HT-29 (cell line): ENCODE data around the gene NMT2. TPM values are rescaled to one million over a fixed set of nuclear protein-coding genes. Genes with fewer than 3 reads are reported as not detected.

Experiments used
- DNase-seq: peaks from one replicate; pipeline ENCODE4 v3.0.0-alpha.2; 2015; ENCODE audit warnings: low spot score
- small RNA-seq: library from RNA; depleted of rRNA; stranded (forward); fragments of <200 nt; gene quantifications from one replicate; pipeline ENCODE3, GENCODE V24; 2014
- total RNA-seq: library from RNA; depleted of rRNA; stranded (reverse); fragments of >200 nt; shearing (Covaris generic); gene quantifications from 2 replicates; pipeline ENCODE4 v1.2.3, GENCODE V29; 2014; rRNA removed

NMT2 gene
- total RNA-seq, 1 experiment from 2014 or later: 4.4 TPM

- DNase-seq: no peak
These were observed 75.6 kb downstream of the NMT2 start for GRCh38 chr10:15092855-15093408.

DNA sequence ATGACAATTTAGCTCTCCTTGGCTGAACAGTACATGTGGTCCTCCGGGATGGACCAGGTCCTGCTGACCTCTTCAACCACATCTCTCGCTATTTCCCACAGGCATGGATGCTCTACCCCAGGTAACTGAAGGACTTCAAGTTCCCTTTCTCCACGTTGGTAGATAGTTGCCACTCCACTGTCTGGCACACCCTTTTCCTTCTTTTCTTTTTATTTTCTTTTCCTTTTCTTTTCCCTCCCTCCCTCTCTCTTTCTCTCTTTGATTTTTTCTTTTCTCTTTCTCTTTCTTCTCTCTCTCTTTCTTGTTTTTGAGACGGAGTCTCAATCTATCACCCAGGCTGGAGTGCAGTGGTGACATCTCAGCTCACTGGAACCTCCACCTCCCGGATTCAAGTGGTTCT lies 77.1 kb downstream of the NMT2 start:
- DNase-seq: no peak

DNA sequence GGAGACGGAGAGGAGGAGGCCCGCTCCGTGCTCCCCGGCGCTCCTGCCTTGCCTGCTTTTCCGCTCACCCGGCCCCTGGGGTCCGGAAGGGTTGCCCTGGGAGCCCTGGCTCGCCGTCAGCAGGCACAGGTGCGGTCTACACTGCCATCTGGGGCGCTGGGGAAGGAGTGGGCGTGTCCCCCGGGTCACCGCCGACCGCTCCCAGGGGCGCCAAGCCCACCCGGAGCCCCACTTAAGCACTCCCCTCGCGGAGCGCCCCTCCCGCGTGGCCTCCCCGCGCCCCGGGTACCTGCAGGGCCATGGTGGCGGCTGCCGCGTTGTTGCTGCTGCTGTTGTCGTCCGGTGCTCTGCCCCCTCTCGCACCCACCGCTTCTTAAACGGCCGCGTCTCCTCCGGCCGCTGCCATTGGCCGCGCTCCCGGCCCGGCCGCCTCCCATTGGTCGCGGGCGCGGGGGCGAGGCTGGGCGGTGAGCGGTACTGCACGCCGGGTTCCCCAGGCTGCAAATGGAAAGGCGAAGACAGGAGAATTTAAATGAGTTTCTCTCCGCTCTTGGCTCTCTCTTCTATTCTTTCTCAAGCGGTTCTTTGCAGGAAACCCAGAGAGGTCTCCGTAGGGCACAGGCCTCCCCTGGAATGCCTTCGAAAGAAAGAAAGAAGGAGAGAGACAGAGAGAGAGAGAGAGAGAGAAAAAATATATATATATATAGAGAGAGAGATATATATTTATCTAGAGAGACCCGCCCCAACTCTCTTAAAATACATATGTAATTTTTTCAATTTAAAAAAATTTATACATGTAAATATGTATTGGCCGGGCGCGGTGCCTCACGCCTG lies 79.8 kb downstream of the NMT2 start, which contains the start of gene ACBD7:
Gene ACBD7, minus strand, starts transcription at position 349 of the 834 bp plus-strand sequence. Its CDS starts 48 bp downstream, at position 301.
- peak; percentile 80 for DNase-seq

DNA sequence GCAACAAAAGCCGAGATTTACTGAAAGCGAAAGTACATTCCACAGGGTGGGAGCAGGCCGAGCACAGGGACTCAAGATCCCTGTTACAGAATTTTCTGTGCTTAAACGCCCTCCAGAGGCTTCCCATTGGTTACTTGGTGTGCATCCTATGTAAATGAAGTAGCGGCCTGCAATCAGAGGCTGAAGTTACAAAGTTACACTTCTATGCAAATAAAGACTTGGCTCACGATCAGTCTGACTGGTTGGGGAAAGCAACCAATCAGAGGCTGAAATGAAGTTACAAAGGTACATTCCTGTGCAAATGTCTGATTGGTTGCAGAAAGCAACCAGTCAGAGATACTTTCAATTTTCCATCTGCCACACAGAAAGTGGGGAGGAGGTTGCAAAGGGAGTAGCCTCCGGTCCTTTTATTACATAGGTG lies 84.0 kb downstream of the NMT2 start:
- peak; percentile 85 for DNase-seq

DNA sequence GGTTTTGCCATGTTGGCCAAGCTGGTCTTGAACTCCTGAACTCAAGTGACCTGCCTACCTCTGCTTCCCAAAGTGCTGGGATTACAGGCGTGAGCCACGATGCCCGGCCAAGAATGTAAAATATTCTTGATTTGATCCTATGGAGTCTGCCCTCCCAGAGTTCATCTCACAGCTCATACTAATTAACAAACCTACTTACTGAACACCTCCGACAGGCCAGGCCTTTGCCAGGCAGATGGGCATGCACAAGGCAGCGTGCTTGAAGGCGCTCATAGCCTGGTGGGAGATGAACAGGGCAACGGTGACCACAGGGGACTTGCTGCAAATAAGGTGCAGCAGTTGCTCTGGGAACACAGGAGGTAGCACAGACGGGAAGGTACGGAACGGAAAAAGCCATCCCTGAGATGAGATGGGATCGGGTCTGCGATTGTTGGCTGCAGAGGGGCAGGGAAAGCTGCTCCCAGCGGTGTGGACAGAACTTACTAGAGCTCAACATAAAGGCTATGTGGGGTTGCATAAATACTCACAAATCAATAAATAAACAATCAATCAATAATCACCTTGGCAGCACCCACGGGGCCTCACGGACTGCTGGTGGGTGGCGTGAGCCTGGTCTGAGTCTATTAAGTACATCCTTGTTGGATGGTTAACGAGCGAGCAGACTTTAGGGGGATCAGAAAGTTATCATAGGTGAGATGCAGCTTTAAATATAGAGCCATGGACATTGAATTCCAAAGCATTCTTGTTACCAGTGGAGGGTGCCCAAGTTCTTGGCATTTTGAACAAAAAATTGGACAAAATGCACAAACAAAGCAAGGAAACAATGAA lies 84.6 kb downstream of the NMT2 start:
- DNase-seq: no peak

DNA sequence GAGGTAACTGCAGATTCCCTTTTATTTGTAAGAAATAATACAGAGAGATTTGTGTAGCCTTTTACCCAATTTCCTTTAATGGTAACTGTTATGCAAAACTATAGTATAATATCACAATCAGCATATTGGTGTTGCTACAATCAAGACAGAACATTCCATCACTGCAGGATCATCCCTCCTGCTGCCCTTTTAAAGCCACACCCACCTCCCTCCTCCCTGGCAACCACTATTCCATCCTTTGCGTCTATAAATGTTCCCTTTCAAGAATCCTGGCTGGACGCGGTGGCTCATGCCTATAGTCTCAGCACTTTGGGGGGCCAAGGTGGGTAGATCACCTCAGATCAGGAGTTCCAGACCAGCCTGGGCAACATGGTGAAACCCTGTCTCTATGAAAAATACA lies 93.1 kb downstream of the NMT2 start:
- DNase-seq: no peak

DNA sequence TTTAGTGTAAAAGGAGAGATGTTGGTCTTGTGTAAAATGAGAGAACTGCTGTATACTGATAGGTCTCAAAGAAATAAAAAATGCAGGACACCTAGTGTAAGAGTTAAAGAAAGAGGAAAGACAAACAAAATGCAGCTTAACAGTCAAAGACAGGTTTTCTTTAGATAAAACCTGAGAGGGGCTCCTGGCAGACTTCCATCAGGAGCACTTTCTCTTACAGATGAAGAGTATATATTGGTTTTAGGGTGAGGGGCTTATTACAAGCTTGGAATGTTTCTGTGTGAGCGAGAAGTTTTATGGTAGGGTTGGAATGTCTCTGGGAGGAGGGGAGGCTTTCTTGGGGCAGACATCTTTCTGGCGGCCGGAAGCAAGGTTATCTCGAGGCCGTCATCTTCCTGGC lies 96.1 kb downstream of the NMT2 start:
- DNase-seq: no peak

GRCh38 chr10:15069230-15069629 lies 99.3 kb downstream of the NMT2 start:
- peak; percentile 9 for DNase-seq

GRCh38 chr10:15068802-15069201 lies 99.7 kb downstream of the NMT2 start:
- no peak for DNase-seq

DNA sequence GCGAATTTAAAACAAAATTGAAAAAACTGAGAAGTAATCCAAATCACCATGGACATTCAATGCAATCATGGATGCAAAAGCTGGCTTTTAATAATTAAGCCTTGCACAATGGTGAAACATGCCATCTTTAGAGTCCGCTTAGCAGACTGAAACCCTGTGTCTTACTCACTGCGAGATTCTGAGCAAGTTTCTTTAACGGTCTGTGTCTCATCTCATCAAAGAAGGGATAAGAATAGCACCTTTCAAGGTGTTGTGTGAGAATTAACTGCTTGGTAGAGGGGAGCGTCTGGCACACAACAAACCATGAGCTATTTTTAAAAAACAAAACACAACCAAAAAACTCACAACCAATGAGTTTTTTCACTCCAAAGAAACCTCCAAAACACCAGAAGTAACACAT lies 101.3 kb downstream of the NMT2 start:
- no peak for DNase-seq

- no peak for DNase-seq
These were observed 107.9 kb downstream of the NMT2 start for GRCh38 chr10:15060638-15061037.

- no peak for DNase-seq
These were observed 108.6 kb downstream of the NMT2 start for GRCh38 chr10:15059914-15060313.

DNA sequence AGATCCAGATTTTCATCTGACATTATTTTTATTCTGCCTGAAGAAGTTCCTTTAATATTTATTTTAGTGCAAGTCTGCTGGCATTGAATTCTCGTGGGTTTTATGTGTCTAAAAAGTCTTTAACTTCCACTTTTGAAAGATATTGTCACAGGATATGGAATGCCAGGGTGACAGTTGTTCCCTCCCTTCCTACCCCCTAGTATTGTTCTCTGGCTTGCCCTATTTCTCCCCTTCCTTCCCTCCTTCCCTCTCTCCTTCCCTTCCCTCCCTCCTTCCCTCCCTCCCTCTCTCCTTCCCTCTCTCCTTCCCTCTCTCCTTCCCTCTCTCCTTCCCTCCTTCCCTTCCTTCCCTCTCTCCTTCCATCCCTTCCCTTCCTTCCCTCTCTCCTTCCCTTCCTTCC lies 109.8 kb downstream of the NMT2 start:
- no peak for DNase-seq

Small RNAs within 50 kb of the gene (small RNA-seq; reads per million reads assigned to genes)
- gene AL590365.1: not detected

Other genes starting within 250 kb of the NMT2 start
- 6.7 and 8.6 TPM in 2 replicates for gene DCLRE1C, start 214.6 kb downstream of the NMT2 start, total RNA-seq
- gene MEIG1, start 209.3 kb downstream of the NMT2 start, total RNA-seq: not detected in 2 replicates
- not detected in 2 replicates for gene OLAH, start 124.8 kb downstream of the NMT2 start, total RNA-seq
- 5.9 and 7.4 TPM in 2 replicates for gene ACBD7, start 79.9 kb downstream of the NMT2 start, total RNA-seq
- gene RPP38, start 71.3 kb downstream of the NMT2 start, total RNA-seq: 27.8 and 29.2 TPM in 2 replicates
- gene FAM171A1, start 202.6 kb upstream of the NMT2 start, total RNA-seq: not detected in 2 replicates